ENCODE results near the gene RABL6.
"Not testable (repeated sequence)": the region's sequence is repeated elsewhere in the genome, so short reads cannot be mapped to it uniquely, and the experiment has no call there.

The RABL6 gene

DNA sequence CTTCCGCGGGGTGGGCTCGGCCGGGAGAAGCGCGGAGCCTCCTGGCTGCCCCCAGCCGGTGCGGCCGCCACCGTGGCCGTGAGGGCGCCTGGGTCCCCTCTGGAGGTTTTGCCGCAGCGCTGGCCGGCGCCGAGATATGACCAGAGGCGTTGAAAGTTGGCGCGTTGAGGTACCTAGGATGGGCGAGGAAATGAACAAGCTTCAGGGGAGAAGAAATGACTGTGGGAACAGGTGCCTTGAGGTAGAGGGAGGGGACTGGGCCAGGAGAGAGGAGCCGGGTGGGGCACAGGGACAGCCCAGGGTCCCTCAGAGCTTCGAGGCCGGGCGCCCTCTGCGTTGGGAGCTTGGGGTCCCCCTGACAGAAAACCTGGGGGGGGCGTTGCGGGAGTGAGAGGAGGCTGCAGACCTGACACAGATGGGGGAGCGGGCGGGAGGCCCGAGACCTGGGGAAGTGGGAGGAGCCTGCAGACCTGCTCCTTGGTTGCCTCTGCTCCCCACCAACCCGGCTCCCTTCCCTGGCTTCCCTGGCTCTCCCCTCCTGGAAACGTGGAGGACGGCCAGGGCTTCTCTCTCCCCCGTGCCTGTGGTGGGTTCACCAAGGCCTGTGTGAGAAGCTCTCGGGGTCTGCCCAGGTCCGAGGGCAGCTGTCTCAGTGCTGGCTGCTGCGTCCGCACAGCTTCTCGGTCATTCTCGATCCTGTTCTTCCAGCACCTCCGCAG lies 14.2 kb downstream of the RABL6 start:
- no peak for DNase-seq (ENCODE audit: low spot score)

- no peak for DNase-seq (ENCODE audit: low spot score)
These were observed 15.6 kb downstream of the RABL6 start for GRCh38 chr9:136823136-136824046.

- no peak for DNase-seq (ENCODE audit: low spot score)
These were observed 16.9 kb downstream of the RABL6 start for GRCh38 chr9:136824496-136825225.

GRCh38 chr9:136825295-136826187 lies 17.8 kb downstream of the RABL6 start:
- no peak for DNase-seq (ENCODE audit: low spot score)

DNA sequence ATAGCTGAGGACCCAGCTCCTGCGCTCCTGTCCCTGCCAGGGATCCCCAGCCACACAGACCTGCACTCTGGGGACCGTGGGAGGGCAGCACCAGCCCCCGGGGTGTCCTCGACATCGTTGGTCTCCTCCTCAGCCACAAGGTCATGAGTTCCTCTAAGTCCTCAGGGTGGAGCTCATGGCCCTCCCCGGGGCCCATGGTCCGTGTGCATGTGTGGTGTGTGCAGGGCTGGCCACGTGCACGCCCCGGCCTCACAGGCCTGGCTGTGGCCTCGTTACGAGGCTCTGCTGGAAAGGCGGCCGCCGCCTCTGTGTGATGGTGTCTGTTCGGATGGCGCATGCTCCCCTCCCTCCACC lies 18.4 kb downstream of the RABL6 start:
- no peak for DNase-seq (ENCODE audit: low spot score)

- DNase-seq (ENCODE audit: low spot score), result no peak
These were observed 19.2 kb downstream of the RABL6 start for GRCh38 chr9:136826703-136827582.

- no peak for DNase-seq (ENCODE audit: low spot score)
These were observed 20.2 kb downstream of the RABL6 start for GRCh38 chr9:136827794-136828473.

GRCh38 chr9:136828474-136829140 lies 20.9 kb downstream of the RABL6 start:
- DNase-seq (ENCODE audit: low spot score), result no peak

DNA sequence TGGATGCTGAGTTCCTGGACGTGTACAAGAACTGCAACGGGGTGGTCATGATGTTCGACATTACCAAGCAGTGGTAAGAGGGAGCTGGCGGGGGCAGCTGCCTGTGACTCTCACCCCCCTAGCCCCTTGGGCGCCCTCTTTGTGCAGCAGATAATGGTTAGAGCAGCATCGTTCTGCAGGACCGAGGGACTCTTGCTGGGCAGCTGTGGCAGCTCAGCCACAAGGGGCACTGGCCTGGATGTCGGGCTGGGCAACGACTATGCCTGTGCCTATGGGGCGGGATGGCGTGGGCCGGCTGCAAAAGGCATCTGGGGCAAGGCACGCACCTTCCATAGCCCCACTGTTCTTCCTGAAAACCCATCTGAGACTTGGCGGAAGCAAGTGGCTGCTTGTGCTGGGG lies 21.7 kb downstream of the RABL6 start:
- DNase-seq (ENCODE audit: low spot score), result no peak

DNA sequence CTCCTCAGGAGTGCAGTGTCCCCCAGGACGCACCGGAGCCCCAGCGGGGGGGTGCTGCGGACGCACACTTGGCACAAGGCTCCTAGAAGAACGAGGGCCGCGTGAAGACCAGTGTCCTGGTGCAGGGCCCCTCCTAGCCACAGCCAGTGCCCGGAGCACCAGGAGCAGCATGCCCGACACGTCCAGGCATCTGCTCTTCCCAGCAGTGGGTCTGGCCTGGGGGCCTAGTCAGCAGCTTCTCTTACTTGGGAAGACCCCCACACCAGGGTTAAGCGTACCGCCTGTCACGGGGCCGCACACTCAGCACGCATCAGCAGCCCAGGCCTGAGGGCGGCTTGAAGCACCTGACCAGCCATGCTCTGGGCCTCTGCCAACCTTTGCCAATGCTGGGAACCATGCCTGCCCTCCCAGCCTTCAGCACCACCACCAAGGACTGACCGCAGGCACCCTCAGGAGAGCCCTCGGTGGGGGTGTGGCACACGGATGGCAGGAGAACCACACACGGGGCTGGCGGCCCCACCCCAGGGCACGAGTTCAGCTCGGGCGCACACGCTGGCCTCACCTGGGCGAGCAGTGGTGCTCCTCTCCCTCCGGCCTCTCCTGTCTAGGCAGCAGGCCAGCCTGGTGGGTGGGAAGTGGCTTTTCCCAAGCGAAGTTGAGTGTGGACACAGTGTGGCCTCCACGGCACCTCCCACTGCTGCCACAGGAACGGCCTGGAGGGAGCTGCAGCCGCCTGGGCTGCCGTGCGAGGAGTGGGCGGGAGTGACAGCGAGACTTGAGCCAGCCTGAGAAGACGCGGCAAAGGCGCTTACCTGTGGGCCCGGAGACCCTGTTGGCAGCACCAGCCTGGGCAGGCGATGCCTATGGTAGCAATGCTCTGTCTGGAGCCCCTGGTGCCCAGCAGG lies 22.5 kb downstream of the RABL6 start:
- DNase-seq (ENCODE audit: low spot score), result no peak

DNA sequence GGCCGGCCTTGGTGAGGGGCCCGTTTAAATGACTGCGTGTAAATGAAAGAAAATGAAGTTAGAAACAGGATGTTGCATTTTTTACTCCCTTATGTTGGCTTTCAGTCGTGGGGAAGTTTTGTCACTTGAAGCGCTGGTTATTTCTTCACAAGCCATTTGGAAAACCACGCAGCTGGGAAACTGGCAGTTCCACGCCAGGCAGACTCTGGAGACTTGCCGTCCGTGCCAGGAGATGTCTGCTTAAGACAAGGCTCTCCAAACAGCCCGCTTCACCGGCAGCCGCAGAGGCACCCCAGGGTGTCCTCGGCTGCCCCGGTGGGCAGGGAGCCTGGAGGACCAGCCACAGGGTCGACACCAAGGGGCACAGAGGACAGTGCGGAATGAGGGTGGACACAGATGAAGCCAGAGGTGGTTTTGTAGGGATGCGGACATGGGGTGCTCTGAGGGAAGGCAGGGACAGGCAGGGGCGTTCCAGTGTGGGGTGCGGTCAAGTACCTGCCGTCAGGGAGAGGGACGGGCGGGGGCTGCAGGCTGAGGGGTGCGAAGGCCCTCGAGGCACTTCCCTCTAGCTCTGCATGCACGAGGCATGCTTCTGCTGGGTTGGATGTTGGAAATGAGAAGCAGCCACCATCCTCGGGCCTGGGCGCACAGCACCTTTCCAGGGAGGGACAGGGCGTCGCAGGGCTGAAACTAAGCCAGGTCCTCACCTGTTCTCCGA lies 23.4 kb downstream of the RABL6 start:
- DNase-seq (ENCODE audit: low spot score), result no peak

- no peak for DNase-seq (ENCODE audit: low spot score)
These were observed 24.0 kb downstream of the RABL6 start for GRCh38 chr9:136831720-136832104.

- no peak for DNase-seq (ENCODE audit: low spot score)
These were observed 24.8 kb downstream of the RABL6 start for GRCh38 chr9:136832581-136832980.

GRCh38 chr9:136833381-136834048 lies 25.8 kb downstream of the RABL6 start:
- DNase-seq (ENCODE audit: low spot score), result not testable (repeated sequence)

DNA sequence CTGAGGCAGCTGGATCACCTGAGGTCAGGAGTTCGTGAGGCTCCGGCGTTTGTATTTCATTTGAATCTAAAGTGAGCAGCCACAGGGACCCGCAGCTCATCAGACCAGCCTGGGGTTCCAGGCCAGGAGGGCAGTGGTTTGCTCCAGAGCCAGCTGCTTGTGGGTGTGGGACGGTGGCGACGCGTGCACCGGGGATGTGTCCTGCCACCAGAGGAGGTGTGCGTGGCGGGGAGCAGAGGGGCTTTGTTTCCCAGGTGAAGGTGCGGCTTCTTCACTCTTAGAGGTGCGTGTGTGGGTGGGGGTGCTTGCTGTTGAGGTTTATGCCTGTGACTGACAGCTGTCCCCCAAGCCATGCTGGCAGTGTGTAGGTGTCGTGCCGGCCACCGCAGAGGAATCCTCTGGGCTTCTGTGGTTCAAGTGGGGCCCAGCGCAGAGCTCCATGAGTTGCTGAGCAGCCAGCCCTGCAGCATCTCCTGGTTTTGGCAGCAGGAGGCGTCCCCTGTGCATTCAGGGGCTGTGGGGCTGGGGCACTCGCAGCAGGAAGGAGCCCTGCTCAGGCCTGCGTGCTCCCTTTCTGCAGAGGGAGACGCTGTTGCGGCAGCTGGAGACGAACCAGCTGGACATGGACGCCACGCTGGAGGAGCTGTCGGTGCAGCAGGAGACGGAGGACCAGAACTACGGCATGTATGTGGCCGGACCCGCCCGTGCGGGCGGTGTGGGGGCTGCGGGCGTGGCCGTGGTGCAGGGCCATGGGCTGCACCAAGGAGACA lies 27.6 kb downstream of the RABL6 start:
- no peak for DNase-seq (ENCODE audit: low spot score)
